ENCODE results near the gene MAN1C1.
"Not testable (repeated sequence)": the region's sequence is repeated elsewhere in the genome, so short reads cannot be mapped to it uniquely, and the experiment has no call there.

The MAN1C1 gene

DNA sequence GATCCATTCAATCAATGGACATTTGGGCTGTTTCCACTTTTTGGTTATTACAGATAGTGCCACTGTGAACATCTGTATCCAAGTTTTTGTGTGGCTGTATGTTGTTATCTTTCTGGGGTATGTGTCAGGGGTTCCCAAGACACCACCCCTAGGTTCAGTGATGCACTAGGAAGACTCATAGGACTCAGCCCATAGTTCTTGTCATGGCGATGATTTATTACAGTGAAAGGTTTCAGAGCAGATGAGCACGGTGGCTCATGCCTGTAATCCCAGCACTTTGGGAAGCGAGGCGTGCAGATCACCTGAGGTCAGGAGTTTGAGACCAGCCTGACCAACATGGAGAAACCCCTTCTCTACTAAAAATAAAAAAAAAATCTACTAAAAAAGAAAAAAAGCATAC, 64.1 kb downstream of the MAN1C1 start:
- DNase-seq (ENCODE audit: low read depth), result no peak

DNA sequence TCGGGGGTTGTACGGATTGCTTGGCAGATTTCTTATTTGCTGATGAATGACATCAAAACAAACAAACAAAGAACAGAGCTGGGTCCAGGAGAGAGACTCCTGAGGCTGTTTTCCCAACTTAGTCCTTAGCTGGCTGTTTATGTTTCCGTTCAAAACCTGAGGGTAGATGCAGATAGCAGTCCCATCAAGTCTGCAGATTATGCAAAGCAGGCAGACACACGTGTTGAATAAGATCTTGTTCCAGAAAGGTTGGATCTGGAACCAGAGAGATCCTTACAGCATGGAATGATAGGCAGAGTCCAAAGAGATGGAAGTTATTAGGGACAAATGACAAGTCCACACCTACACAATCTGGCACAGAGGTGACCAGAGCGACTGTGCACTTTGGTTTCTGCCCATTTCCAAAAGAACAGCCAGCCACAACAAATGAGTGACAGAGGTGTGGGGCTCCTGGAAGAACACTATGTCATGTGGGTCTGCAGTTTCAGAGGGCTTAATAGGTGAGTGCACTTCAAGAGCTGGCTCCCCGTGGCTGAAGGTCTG, 65.5 kb downstream of the MAN1C1 start:
- DNase-seq (ENCODE audit: low read depth), result no peak

DNA sequence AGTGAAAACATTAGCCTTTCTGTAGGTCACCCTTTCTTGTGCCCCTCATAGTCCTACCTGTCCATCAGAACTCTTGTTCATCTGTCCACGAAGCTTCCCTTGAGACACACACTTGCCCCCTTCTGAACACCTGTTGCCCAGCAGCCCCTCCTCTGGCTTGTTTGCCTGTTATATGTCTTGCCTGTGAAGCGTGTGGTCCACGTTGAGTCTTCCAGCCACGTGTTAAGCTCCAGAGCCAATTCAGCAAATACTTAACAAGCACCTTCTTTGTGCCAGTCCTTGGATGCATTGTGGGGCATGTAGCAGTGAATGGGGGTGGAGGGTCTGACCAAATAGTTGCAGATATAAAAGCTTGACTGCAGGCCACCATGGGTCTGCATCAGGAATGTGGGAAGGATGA, 66.6 kb downstream of the MAN1C1 start:
- DNase-seq (ENCODE audit: low read depth), result no peak

DNA sequence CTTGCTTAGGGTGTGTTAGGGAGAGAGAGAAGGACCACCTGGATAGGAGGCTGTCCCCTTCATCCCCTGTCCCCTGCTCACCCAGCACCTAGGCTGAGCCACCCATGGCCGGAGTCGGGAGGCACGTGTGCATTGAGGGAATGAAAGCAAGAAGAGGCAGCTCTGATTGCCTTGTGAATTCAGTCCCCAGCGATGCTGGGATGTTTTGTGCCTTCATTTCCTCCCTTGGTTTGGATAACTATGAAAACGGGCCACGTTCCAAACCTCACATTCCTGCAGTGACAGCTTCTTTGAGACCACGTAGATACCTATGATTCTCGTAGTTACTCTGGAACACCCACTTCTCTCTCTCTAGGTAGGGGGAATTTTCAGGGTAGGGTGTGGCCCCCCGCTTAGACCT, 67.1 kb downstream of the MAN1C1 start:
- no peak for DNase-seq (ENCODE audit: low read depth)

DNA sequence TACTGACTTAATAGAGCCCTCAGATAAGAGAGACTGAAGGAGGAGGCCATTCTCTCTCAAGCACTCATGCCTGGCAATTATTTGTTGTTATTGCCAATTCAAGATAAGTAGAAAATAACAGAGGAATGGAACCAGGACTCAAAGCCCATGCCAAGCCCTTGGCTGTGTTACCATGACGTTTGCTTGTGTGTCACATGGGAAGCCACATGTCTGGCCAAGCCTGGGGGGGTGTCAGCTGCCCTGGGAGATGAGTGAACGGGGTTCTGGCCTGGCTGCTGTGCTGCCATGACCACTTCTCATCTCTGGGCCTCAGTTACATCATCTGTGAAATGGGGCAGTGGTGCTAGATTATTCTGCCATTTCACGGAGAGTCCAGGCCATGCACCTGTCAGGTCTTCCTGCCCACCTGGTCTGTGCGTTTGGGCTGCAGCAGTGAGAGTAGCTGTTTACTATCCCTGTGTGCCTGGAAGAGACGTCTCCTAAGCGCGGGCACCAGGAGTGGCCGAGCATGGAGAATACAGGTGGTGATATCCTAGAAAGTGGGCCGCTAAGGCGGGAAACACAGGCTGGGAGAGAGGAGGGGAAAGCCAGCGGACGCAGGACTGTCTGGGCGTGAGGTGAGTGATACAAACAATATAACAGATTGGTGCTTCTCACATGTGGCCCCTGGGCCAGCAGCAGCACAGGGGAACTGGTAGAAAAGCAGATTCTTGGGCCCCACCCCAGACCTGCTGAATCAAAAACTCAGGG, 67.8 kb downstream of the MAN1C1 start:
- DNase-seq (ENCODE audit: low read depth), result no peak

DNA sequence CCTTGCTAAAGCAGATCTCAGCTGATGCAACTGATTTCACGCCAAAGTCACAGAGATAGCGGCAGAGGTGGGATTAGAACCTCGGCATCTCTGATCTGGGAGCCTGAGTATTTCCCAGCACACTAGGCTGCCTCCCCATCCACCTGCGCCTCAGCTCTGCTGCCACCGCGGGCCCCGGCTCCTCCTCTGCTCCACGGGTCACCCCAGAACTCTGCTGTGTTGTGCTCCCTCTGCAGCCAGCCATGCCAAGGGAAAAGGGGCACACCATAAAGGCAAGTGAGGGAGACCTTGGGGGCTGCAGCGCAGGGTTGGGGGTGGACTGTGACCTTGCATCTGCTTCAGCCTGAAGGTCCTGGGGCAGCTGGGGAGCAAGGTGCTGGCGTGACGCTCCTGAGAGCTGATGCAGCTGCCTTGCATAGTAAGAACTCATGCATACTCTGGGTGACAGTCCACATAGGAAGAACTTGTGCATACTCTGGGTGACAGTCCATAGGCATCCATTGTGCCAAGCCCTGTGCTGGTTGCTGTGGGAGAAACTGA, 68.7 kb downstream of the MAN1C1 start:
- no peak for DNase-seq (ENCODE audit: low read depth)

DNA sequence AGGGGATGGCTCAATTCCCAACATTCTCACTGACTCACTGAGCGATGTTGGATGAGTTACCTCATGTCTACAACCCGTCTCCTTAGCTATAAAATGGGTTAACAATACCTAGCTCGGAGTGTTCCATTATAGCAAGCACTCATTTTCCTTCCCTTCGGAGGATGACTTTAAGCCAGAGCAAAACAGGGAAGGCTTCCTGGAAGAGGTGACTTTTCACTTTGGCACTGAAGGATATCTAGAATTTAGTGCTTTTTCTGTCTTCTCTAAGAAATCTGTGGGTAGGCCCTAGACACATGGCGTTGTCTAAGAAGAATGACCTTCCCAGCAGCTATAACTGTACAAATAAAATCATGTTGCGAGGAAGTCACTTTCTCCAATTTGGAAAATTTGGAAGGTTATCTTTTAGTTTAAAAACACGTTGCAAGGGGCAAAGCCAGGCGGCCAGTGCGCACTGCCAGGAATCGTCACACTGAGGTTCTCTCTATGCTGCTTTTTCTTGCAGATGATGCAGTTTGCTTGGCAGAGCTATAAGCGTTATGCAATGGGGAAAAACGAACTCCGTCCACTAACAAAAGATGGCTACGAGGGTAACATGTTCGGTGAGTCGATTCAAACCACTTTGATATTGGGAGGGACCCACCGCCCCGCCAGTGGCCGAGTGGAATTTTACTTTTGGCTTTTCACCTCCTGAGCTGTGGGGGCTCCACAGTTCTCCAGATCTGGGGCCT, 69.5 kb downstream of the MAN1C1 start:
- DNase-seq (ENCODE audit: low read depth), result no peak

DNA sequence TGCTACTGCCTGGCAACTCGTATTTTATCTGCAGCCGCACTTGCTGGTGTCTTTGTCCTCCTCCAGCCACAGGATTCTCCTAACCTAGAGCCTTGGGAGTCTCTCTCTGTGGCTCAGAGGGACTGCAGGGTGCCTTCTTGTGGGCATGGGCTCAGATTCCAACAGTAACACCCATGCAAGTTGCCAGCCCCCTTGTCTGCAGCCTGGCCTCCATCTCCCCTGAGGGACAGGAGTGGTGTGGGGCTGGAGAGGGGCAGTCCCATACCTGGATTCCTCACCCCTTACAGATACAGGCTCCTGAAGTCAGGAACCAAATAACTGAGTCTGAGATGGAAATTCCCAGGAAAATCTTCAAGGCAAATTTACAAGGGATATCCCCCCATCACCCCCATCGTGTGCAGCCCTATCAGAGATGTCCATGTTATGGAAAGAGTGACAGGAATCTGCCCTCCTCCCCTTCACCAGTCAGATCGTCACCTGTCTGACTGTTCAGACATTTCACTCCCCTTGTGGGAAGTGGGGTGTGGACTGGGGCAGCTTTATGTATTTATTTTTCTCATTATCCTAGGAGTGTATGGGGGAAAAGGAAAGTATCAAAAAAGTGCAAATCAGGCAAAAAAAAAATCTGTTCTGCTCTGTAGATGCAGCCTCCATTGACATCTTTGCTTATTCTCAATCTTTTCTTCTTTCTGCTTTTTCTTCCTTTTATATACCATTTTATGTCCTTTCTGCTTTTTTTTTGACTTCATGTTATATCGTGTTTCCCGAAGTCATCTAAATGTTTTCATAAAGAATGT, 70.8 kb downstream of the MAN1C1 start:
- DNase-seq (ENCODE audit: low read depth), result no peak

DNA sequence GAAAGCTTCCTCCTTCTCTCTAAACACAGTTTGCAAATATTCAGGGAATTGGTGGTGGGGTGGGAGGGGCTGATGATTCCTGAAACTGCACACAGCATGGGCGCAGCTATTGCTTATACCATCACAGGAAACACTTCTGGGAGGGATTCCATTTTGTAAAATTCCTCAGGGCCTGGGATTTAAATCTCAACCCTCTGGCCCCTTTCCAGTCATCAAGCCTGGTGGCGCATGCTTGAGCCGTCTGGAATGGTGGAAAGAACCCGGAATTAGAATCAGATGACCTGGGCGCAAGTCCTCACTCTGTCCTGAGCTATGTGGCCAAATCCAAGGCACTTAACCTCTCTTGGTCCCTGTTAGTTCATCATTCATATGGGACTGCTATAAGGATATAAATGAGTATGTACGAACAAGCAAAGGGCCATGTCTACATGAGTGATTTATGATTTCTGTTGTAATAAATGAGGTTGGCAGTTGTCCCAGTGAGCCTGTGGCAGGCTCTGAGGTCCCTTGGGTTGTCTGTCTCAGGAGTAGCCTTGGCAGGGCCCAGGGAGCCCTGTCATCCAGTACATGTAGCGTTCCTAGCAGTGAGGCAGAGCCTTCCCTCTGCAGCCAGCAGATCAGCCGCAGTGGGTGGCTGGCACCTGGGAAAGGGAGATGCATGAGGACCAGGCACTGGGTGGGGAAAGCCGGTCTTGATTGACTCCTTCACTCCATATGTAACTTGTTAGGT, 72.0 kb downstream of the MAN1C1 start:
- DNase-seq (ENCODE audit: low read depth), result no peak

DNA sequence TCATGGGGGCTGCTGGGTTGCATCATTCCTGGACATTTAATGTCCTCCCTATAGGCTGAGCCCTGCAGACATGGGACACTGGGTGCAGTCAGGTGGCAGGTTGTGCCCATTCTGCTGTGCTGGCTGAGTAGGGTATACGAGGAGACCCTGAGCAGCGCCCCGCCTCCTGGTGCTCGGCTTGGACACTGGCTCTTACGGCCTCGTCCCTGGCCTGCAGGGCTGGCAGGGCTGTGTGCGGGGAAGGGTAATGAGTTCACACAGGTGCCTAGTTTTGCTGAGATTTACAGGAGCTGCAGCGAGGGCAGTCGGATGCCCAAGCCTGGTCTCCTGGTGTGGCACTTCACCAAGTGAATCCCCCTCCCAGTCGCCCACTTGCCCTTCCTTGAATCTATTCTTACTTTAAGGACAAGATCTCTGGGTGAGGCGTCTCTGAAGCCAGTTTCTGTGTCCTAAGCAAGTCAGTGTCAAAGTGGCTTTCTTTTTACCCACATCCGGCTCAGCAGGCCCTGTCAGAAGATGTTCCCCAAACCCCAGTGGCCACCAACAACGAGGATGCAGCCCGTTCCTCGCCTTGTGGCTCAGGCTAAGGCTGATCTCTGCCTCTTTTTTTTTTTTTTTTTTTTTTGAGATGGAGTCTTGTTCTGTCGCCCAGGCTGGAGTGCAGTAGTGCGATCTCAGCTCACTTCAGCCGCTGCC, 73.2 kb downstream of the MAN1C1 start:
- DNase-seq (ENCODE audit: low read depth), result no peak

DNA sequence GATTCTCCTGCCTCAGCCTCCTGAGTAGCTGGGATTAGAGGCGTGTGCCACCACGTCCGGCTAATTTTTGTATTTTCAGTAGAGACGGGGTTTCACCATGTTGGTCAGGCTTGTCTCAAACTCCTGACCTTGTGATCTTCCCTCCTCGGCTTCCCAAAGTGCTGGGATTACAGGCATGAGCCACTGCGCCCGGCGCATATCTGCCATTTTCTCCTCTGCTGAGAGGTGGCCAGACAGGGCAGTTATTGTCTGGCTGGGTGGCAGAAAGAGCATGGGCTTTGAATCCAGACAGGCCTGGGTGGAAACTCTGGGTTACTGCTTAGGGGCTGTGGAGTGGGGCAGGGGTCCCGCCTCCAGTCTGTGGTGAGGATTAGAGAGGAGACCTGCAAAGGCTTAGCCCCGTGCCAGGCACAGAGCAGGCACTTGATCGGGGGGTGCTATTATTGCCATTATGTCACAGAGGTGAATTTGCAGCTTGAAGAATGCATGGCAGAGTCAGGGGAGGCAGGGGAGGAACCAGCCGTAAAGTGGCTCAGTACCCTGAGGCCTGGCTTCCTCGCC, 73.9 kb downstream of the MAN1C1 start:
- DNase-seq (ENCODE audit: low read depth), result no peak

DNA sequence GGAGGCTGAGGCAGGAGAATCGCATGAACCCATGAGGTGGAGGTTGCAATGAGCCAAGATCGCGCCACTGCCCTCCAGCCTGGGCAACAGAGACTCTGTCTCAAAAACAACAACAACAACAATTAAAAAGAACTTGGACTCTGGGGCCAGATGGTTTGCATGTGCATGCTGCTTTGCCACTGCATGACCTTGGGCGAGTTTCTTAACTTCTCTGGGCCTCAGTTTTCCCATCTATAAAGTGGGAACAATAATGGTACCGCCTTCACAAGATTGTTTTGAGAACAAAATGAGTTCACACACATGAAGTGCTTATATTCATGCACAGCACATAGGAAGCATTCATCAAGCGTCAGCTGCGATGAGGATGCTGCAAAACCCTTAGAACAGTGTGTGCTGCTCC, 74.6 kb downstream of the MAN1C1 start:
- no peak for DNase-seq (ENCODE audit: low read depth)

DNA sequence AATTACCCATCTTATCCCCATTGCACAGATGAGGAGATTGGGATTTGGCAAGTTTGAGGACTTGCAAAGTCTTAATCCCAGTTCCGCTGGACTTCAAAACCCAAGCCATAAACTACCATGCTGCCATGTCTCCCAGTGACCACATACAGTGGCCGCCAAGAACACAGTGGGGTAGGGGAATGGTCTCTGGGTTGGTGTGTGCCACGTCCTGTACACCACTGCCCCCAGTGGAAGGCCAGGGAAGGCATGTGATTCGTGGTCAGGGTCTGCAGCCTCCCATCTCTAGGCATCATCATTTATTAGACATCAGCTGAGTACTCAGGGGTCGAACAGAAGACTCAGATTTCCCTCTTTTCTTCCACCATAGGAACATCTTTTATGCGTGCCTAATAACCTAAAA, 76.0 kb downstream of the MAN1C1 start:
- DNase-seq (ENCODE audit: low read depth), result no peak

DNA sequence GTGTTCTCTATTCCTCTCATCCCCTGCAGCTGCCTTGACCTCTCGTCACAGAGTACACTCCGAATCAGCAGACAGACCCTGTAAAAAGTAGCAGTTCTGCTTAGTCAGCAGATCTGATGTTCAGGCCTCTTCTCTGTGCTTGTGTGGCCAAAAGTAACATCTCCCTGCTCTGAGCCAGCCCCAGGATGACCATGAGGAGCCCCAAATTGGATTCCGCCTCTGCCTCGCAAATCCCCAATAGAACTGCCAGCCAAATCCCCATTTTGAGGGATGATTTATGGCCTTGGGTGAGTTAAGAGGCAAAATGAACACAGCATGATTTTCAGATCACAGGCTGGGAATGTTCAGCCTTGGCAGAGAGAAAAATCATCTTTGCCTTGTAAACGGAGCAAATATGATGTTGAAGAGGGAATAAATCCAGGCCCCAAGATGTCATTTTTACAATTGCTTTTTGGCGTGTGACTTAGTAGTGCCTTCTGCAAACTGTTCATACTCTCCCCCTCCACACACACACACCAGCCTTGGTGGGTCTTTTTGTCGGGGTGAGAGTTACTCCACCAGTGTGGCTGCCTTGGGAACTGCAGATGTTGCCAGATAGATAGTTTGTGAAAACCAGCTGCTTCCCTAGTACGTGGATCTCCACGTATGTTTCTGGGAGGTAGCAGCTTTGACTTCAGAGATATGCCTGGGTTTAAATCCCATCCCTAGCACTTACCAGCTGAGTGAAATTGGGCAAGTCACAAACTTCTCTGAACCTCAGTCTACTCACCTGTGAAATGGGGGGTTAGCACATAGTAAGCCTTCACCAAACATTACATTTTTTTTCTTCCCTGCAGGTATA, 77.8 kb downstream of the MAN1C1 start:
- no peak for DNase-seq (ENCODE audit: low read depth)

DNA sequence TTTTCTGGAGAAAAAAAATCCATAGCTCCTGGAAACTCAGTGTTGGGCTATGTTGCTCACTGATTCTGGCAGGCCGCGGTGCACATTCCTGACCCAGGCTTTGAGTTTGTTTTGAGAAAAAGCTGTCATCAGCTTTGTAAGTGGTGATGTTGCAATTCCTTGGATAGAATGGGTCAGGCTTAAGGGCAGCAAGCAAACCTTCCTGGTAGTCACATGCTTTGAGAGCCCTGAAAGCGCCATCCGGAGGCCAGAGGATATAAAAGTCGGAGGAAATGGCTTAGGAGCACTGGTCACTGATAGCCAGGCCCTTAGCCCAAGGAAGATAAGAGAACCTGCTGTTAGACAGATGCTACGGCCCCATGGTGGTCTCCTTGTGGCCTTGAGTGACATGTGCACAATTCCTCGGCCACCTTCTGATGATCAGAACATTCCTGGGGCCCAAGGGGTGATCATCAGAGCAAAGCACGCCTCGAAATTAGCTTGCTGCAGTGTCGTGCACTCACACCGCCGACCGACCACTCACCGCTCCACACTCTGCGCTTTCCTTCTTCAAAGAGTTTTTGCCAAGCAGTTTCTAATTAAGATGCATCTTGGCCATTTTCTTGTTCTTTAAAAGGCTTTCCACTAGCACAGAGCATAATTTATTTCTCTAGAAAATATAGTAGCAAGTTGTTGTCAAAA, 78.6 kb downstream of the MAN1C1 start:
- no peak for DNase-seq (ENCODE audit: low read depth)

DNA sequence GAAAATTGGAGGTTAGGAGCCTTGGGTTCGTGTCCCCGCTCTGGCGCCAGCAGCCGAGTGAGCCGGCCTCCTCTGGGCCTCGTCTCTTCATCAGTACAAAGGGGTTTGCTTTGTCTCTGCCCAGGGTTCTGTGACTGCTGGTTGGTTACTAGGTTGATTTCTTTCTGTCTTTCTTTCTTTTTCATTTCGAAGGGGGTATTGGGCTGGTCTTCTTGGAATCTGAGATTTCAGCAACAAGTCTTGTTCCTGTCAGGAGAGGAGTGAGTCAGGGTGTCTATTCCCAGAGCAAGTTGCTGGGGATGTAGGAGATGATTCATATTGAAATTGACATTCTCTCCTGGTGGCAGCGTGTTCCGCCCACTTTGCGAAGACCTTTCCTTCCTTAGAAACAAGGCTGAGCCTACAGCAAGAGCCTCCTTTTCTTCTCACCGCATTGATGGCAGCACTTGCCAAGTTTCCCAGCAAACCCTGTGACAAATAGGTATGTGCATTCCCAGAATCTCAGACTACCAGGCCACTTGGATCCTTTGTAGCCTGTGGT, 79.2 kb downstream of the MAN1C1 start:
- no peak for DNase-seq (ENCODE audit: low read depth)

DNA sequence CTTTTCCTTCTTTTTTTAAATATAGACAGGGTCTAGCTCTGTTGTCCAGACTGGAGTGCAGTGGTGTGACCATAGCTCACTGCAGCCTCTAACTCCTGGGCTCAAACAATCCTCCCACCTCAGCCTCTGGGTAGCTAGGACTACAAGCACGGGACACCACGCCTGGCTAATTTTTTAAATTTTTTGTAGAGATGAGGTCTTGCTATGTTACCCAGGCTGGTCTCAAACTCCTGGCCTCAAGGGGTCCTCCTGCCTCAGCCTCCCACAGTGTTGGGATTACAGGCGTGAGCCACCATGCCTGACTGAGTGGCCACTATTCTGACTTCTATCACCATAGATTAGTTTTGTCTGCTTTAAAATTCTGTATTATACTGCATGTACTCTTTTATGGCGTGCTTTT, 80.1 kb downstream of the MAN1C1 start:
- DNase-seq (ENCODE audit: low read depth), result not testable (repeated sequence)

DNA sequence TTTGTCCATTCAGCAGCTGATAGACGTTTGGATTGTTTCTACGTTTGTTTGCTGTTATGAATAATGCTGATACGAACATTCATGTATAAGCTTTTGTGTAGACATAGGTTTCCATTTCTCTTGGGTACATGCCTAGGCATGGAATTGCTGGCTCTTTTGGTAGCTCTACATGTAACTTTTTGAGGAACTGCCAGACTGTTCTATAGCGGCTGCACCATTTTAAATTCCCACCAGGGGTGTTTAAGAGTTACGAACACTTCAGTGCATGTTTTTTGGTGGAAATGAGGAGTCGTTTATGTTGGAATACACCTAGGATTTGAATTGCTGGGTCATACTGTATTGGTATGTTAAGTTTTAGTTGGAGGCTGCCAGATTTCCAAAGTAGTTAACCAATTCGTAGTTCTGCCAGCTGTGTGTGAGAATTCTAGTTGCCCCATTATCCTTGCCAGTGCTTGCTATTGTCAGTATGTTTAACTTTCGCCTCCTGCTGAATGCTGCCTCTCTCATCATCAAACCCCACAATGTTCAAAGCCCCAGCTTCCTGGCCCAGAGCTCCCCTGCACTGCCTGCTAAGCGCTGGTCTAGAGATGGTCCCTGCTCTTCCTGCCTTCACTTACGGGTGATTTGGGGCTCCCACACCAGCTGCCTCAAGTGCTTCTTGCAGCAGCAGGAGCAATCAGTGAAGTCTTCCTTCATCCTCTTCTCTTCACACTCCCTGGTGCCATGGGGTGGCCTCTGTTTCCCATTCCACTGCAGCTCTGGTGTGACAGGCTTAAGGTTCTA, 81.0 kb downstream of the MAN1C1 start:
- DNase-seq (ENCODE audit: low read depth), result no peak

All from activated T-cell treated with anti-CD3 and anti-CD28 coated beads for 48 hours (primary cell).